Activated naive CD8-positive, alpha-beta T cell treated with anti-CD3 and anti-CD28 coated beads for 36 hours (primary cell): ENCODE measurements around the gene METTL13. TPM values are rescaled to one million over a fixed set of nuclear protein-coding genes. Genes with fewer than 3 reads are reported as not detected.
A peak's percentile ranks its signal among the peaks of the same experiment; 100 is the strongest.

Source experiments
- DNase-seq: peaks from one replicate; pipeline ENCODE4 v3.0.0; 2021
- H3K27ac Mint-ChIP-seq: one replicate; pipeline ENCODE4 v1.8.0; 2022; ENCODE audit warnings: mild to moderate bottlenecking, moderate library complexity, mixed read lengths
- H3K27me3 Mint-ChIP-seq: one replicate; pipeline ENCODE4 v1.8.0; 2022; ENCODE audit warnings: mild to moderate bottlenecking, mixed read lengths
- H3K36me3 Mint-ChIP-seq: one replicate; pipeline ENCODE4 v1.8.0; 2021; ENCODE audit warnings: mild to moderate bottlenecking, mixed read lengths
- H3K4me1 Mint-ChIP-seq: one replicate; pipeline ENCODE4 v1.8.0; 2021; ENCODE audit warnings: mixed read lengths
- H3K4me3 Mint-ChIP-seq: one replicate; pipeline ENCODE4 v1.8.0; 2022; ENCODE audit warnings: mild to moderate bottlenecking, moderate library complexity, mixed read lengths
- H3K9me3 Mint-ChIP-seq: one replicate; pipeline ENCODE4 v1.8.0; 2022; ENCODE audit warnings: mixed read lengths
- total RNA-seq, 2 experiments: library from RNA; stranded (reverse); gene quantifications; one replicate each; pipeline ENCODE4 v1.2.3, GENCODE V29; 2021

The METTL13 gene
- 10 to 100 TPM; 59.3 to 60.0 TPM for total RNA-seq

- H3K27me3 Mint-ChIP-seq = no peaks in the 10 kb centered on the region
- H3K27ac Mint-ChIP-seq = peak within 1 kb of the TSS; percentile 94
- peaks cover 39% of the 10 kb centered on the region for H3K4me1 Mint-ChIP-seq
- DNase-seq = peak; percentile 98
- peaks cover 33% of the 10 kb centered on the region for H3K36me3 Mint-ChIP-seq
- peak within 1 kb of the TSS; percentile 92 for H3K4me3 Mint-ChIP-seq
- H3K9me3 Mint-ChIP-seq = no peaks in the 10 kb centered on the region
Measured at GRCh38 chr1:171781176-171781875, at the start of gene METTL13. METTL13 (plus strand) TSS chr1:171781660; CDS start chr1:171781968, 308 bp downstream.

- H3K4me1 Mint-ChIP-seq = peaks cover 40% of the 10 kb centered on the region
- peaks cover 23% of the 10 kb centered on the region for H3K36me3 Mint-ChIP-seq
- DNase-seq = no peak
- H3K27ac Mint-ChIP-seq = no peak overlapping the region
- no peaks in the 10 kb centered on the region for H3K27me3 Mint-ChIP-seq
- H3K9me3 Mint-ChIP-seq = no peaks in the 10 kb centered on the region
- H3K4me3 Mint-ChIP-seq = no peak overlapping the region
Measured at GRCh38 chr1:171736196-171736595, 45.3 kb upstream of the METTL13 start.

- Mint-ChIP-seq H3K27me3 (no peaks in the 10 kb centered on the region), H3K27ac (peak overlapping the region; percentile 79), H3K9me3 (no peaks in the 10 kb centered on the region), H3K36me3 (peaks cover 19% of the 10 kb centered on the region), H3K4me3 (no peak overlapping the region), H3K4me1 (peaks cover 48% of the 10 kb centered on the region)
- no peak for DNase-seq
Measured at GRCh38 chr1:171738911-171739310, 42.5 kb upstream of the METTL13 start.

- Mint-ChIP-seq H3K27ac (peak overlapping the region; percentile 79), H3K4me1 (peaks cover 49% of the 10 kb centered on the region), H3K9me3 (no peaks in the 10 kb centered on the region), H3K36me3 (peaks cover 19% of the 10 kb centered on the region), H3K4me3 (peak overlapping the region; percentile 42), H3K27me3 (no peaks in the 10 kb centered on the region)
- no peak for DNase-seq
Measured at GRCh38 chr1:171739656-171740055, 41.8 kb upstream of the METTL13 start.

GRCh38 chr1:171740356-171740863, 41.0 kb upstream of the METTL13 start:
- peaks cover 17% of the 10 kb centered on the region for H3K36me3 Mint-ChIP-seq
- no peaks in the 10 kb centered on the region for H3K9me3 Mint-ChIP-seq

GRCh38 chr1:171740987-171741871, 40.2 kb upstream of the METTL13 start:
- peaks cover 12% of the 10 kb centered on the region for H3K36me3 Mint-ChIP-seq
- DNase-seq = peak; percentile 44
- peak overlapping the region; percentile 97 for H3K4me3 Mint-ChIP-seq

More at GRCh38 chr1:171740356-171740863, 41.0 kb upstream of the METTL13 start:
- Mint-ChIP-seq H3K27ac (peak overlapping the region; percentile 79), H3K4me3 (peak overlapping the region; percentile 97), H3K27me3 (no peaks in the 10 kb centered on the region), H3K4me1 (peaks cover 47% of the 10 kb centered on the region)
- DNase-seq = no peak

GRCh38 chr1:171741872-171742576, 39.4 kb upstream of the METTL13 start, which contains the start of gene VAMP4:
VAMP4 (minus strand) TSS chr1:171742065; CDS start chr1:171738414, 3,651 bp downstream.
- Mint-ChIP-seq H3K4me1 (peaks cover 45% of the 10 kb centered on the region), H3K27ac (peak within 1 kb of the TSS; percentile 98), H3K27me3 (no peaks in the 10 kb centered on the region), H3K9me3 (no peaks in the 10 kb centered on the region), H3K4me3 (peak within 1 kb of the TSS; percentile 97), H3K36me3 (peaks cover 5% of the 10 kb centered on the region)
- peak; percentile 88 for DNase-seq

More at GRCh38 chr1:171740987-171741871, 40.2 kb upstream of the METTL13 start:
- H3K4me1 Mint-ChIP-seq = peaks cover 46% of the 10 kb centered on the region
- H3K27me3 Mint-ChIP-seq = no peaks in the 10 kb centered on the region
- peak overlapping the region; percentile 98 for H3K27ac Mint-ChIP-seq
- H3K9me3 Mint-ChIP-seq = no peaks in the 10 kb centered on the region

GRCh38 chr1:171742577-171742922, 38.9 kb upstream of the METTL13 start:
- H3K4me1 Mint-ChIP-seq = peaks cover 44% of the 10 kb centered on the region
- H3K27me3 Mint-ChIP-seq = no peaks in the 10 kb centered on the region
- H3K36me3 Mint-ChIP-seq = peaks cover 3% of the 10 kb centered on the region
- no peaks in the 10 kb centered on the region for H3K9me3 Mint-ChIP-seq
- H3K27ac Mint-ChIP-seq = peak overlapping the region; percentile 98
- H3K4me3 Mint-ChIP-seq = peak overlapping the region; percentile 97
- no peak for DNase-seq

GRCh38 chr1:171743081-171743870, 38.2 kb upstream of the METTL13 start:
- H3K36me3 Mint-ChIP-seq = peaks cover 2% of the 10 kb centered on the region
- peaks cover 43% of the 10 kb centered on the region for H3K4me1 Mint-ChIP-seq
- no peaks in the 10 kb centered on the region for H3K27me3 Mint-ChIP-seq
- H3K9me3 Mint-ChIP-seq = no peaks in the 10 kb centered on the region
- DNase-seq = no peak
- H3K27ac Mint-ChIP-seq = peak overlapping the region; percentile 98
- H3K4me3 Mint-ChIP-seq = peak overlapping the region; percentile 97

- no peak overlapping the region for H3K4me3 Mint-ChIP-seq
- no peaks in the 10 kb centered on the region for H3K9me3 Mint-ChIP-seq
- DNase-seq = no peak
- H3K36me3 Mint-ChIP-seq = no peaks in the 10 kb centered on the region
- no peak overlapping the region for H3K27ac Mint-ChIP-seq
- peaks cover 26% of the 10 kb centered on the region for H3K4me1 Mint-ChIP-seq
- no peaks in the 10 kb centered on the region for H3K27me3 Mint-ChIP-seq
Measured at GRCh38 chr1:171744986-171745385, 36.5 kb upstream of the METTL13 start.

- DNase-seq = no peak
- Mint-ChIP-seq H3K27ac (no peak overlapping the region), H3K36me3 (no peaks in the 10 kb centered on the region), H3K4me1 (peaks cover 10% of the 10 kb centered on the region), H3K4me3 (no peak overlapping the region), H3K27me3 (no peaks in the 10 kb centered on the region), H3K9me3 (no peaks in the 10 kb centered on the region)
Measured at GRCh38 chr1:171748651-171749050, 32.8 kb upstream of the METTL13 start.

GRCh38 chr1:171751221-171751620, 30.2 kb upstream of the METTL13 start:
- peaks cover 6% of the 10 kb centered on the region for H3K4me1 Mint-ChIP-seq
- H3K27me3 Mint-ChIP-seq = no peaks in the 10 kb centered on the region
- H3K4me3 Mint-ChIP-seq = no peak overlapping the region
- DNase-seq = no peak
- H3K9me3 Mint-ChIP-seq = no peaks in the 10 kb centered on the region
- no peak overlapping the region for H3K27ac Mint-ChIP-seq
- H3K36me3 Mint-ChIP-seq = no peaks in the 10 kb centered on the region

GRCh38 chr1:171753182-171753581, 28.3 kb upstream of the METTL13 start:
- Mint-ChIP-seq H3K4me1 (peaks cover 6% of the 10 kb centered on the region), H3K4me3 (no peak overlapping the region), H3K27ac (no peak overlapping the region), H3K9me3 (no peaks in the 10 kb centered on the region), H3K27me3 (no peaks in the 10 kb centered on the region), H3K36me3 (no peaks in the 10 kb centered on the region)
- DNase-seq = no peak
